HEK293T (cell line): ENCODE data around the gene CACYBP.

Experiments
- ELF4 ChIP-seq: fragments of 450-650 bp; IDR thresholded peaks from 2 replicates; pipeline ENCODE4 v1.6.1; 2017; ENCODE audit warnings: antibody characterized with exemption
- FOXA1 ChIP-seq: fragments of 450-650 bp; IDR thresholded peaks from 2 replicates; pipeline ENCODE4 v1.6.1; 2016; ENCODE audit warnings: mild to moderate bottlenecking
- FOXM1 ChIP-seq: fragments of 450-650 bp; IDR thresholded peaks from 2 replicates; pipeline ENCODE4 v1.6.1; 2017; ENCODE audit warnings: mild to moderate bottlenecking, borderline replicate concordance
- HDGF ChIP-seq: fragments of 450-650 bp; IDR thresholded peaks from 2 replicates; pipeline ENCODE4 v1.6.1; 2017; ENCODE audit warnings: antibody characterized with exemption, borderline replicate concordance
- L3MBTL2 ChIP-seq: fragments of 450-650 bp; conservative IDR thresholded peaks from 2 replicates; pipeline ENCODE4 v1.6.1; 2016; ENCODE audit warnings: mild to moderate bottlenecking
- NFRKB ChIP-seq: fragments of 450-650 bp; IDR thresholded peaks from 2 replicates; pipeline ENCODE4 v1.6.1; 2016; ENCODE audit warnings: mild to moderate bottlenecking, moderate library complexity
- SP1 ChIP-seq: fragments of 450-650 bp; IDR thresholded peaks from 2 replicates; pipeline ENCODE4 v1.6.1; 2017
- TARDBP ChIP-seq: fragments of 450-650 bp; IDR thresholded peaks from 2 replicates; pipeline ENCODE4 v1.6.1; 2016
- ZNF384 ChIP-seq: fragments of 450-650 bp; IDR thresholded peaks from 2 replicates; pipeline ENCODE4 v1.6.1; 2016

GRCh38 chr1:175015243-175015642 is 15.5 kb downstream of the CACYBP start:
- TF ChIP-seq ELF4 (no peak), NFRKB (no peak), HDGF (no peak), SP1 (no peak), TARDBP (no peak), FOXM1 (no peak), FOXA1 (no peak), L3MBTL2 (no peak), ZNF384 (no peak)
